Adrenal gland (tissue), 5 donors: ENCODE results near the gene SPOP.

ENCODE experiments used
- CTCF ChIP-seq, 6 experiments: fragments of 450-650 bp in 4 of 6; fragments of 200-600 bp in 2 of 6; sonication (generic) in 1 of 6; IDR thresholded peaks; 1 replicate in 5 of 6; 2 replicates in 1 of 6; pipeline versions ENCODE4 v1.5.1 to v1.8.0; 2016 to 2021; ENCODE audit warnings: antibody characterized with exemption in 6 of 6, mild to moderate bottlenecking in 2 of 6, moderate library complexity in 1 of 6
- POLR2A ChIP-seq, 2 donors: fragments of 450-650 bp; IDR thresholded peaks; one replicate each; pipeline ENCODE4 v1.6.1; 2017; ENCODE audit warnings: antibody characterized with exemption in 2 of 2, mild to moderate bottlenecking in 2 of 2, moderate library complexity in 1 of 2
- donor health status: DM: no; HTN: no; CAD: no.

GRCh38 chr17:49610883-49611584, 66.9 kb downstream of the SPOP start:
- TF ChIP-seq CTCF (IDR thresholded peaks at IDR 0.05) (no peak), POLR2A (IDR thresholded peaks at IDR 0.05) (no peak)
